Frontal cortex (tissue), 4 donors: Measurements from ENCODE around the gene NHSL2. TPM values are rescaled to one million over a fixed set of nuclear protein-coding genes. Genes with fewer than 3 reads are reported as not detected.
A peak's percentile ranks its signal among the peaks of the same experiment; 100 is the strongest.

ENCODE experiments used
- DNase-seq, 2 donors: peaks; one replicate each; pipeline ENCODE4 v3.0.0; 2012; ENCODE audit warnings: low spot score in 2 of 2
- FAIRE-seq: peaks from 2 replicates; lab custom pipeline; 2012; peaks lifted over from hg19 to GRCh38; lab: Jason Lieb, UNC
- total RNA-seq: library from RNA; depleted of rRNA; stranded (reverse); fragments of >200 nt; gene quantifications from one replicate; pipeline ENCODE4 v1.2.3, GENCODE V29; 2014
- donor health status: control.
- donor health status: control.
- donor health status: control.

Gene NHSL2
- total RNA-seq, 1 donor from 2014 or later, result 0.82 TPM

DNA sequence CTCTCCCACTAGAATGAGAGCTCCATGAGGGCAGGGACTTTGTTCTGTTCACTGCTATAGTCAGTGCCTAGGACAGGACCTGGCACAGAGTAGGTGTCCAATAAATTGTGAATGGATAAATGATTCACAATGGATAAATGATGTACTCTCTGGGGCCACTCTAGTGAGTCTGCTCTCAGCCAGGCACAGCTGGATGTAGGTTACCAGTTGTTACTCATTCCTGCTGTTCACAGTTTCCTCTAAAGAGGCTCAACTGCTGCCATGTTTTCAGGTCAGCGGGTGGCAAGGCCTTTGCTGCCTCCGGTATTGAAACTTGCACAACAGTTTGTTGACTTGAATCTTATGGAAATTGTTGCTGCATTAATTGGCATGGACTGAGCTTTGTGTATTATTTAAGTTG lies 99.1 kb downstream of the NHSL2 start:
- DNase-seq (no peak), FAIRE-seq (no peak)

- FAIRE-seq (no peak), DNase-seq (no peak)
Observed at GRCh38 chrX:72011734-72012133, 101.1 kb downstream of the NHSL2 start.

DNA sequence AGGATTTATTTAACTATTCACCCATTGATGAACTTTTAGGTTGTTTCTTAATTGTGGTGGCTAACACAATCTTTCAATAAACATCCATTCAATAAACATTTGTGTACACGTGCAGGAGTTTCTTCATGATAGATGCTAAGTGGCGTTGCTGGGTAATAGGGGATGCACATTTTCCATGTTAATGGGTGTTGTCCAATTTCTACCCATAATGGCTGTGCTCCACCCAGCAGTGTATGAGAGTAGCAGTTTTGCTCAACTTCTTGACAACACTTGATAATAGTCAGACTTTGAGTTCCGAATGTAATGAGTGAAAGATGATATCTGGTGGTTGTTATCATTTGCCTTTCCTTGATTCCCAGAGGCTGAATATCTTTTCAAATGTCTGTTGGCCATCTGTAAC lies 104.7 kb downstream of the NHSL2 start:
- DNase-seq (no peak), FAIRE-seq (no peak)

DNA sequence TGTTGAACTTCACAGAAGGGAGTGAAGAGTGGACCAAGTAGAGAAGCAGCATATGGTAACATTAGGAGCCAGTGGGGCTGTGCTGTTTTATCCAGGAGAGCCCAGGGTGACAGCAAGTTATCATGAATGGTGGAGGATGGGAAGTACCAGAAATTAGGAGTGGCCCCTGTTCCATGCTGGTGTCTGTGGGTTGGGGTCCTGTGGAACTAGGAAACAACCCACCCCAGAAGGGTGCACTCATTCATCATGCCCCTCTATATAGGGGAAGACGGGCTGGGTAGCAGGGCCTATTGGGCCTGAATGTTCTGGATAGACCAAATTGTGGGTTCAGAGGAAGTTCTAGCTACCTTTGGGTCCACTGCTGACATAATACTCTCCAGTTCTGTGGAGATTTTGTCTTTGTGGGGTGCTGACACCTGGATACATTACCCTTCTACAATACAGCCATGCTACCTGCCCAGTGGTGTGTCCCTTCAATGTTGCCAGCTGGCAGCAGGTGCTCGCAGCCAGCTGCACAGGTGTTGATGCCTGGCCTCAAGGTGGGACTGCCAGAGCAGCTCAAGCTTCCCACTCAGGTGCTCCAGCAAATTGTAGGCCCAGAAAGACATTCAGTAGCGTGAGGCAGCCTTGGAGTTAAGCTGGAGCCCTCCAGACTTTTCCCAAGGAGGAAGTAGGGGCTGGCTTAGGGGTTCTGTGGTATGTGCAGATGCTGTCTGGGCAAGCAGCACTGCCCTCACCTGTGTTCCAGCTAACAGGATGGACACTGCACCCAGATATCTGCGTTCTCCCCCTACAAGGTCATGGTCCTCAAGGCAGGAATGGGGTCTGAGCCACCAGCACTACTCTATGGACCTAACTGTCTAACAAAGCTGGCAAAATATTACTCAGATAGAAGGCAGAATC lies 106.5 kb downstream of the NHSL2 start:
- DNase-seq (no peak), FAIRE-seq (no peak)

DNA sequence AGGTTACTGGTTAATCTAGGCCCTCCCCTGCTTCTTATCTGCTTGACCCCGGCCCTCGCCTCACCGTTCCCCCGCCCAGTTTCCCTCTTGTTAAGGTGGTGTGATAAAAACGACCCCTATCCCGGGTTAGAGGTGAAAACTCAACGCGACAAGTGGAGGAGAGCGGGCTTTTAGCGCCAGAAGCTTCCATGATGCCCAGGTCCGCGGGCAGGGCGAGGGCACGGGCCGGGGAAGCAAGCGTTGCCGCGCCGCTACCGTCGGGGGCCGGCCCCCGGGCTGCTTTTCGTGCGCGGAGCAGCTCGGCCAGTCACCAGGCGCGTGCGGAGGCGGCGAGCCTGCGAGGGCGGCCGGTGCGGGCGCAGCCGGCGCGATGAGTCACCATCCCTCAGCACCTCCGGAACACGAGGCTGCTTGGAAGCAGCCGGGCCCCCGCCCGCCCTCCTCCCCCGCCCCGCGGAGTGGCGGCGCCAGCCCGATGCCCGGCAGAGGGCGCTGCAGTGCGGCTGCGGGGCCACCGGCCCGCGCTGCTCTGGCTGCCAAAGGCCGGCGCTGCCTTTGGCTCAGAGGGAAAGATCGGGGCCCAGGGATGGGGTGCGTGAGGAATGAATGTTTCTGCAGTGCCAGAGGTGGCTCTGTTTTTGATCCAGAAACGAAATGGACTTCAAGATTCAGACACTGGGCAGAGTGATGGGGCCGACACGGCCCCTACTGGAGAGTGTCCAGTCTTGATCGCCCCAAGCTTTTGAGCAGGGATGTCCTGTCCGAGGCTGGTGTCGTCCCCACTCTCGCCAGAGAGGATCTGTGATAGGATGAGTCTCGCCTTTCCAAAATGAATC lies 107.8 kb downstream of the NHSL2 start:
- FAIRE-seq (no peak), DNase-seq (peak; percentile 82 to 84)

GRCh38 chrX:72019487-72019886 lies 108.8 kb downstream of the NHSL2 start:
- no peak for FAIRE-seq

GRCh38 chrX:72020204-72020603 lies 109.6 kb downstream of the NHSL2 start:
- no peak for FAIRE-seq
- DNase-seq, result no peak

More at GRCh38 chrX:72019487-72019886, 108.8 kb downstream of the NHSL2 start:
- no peak for DNase-seq

DNA sequence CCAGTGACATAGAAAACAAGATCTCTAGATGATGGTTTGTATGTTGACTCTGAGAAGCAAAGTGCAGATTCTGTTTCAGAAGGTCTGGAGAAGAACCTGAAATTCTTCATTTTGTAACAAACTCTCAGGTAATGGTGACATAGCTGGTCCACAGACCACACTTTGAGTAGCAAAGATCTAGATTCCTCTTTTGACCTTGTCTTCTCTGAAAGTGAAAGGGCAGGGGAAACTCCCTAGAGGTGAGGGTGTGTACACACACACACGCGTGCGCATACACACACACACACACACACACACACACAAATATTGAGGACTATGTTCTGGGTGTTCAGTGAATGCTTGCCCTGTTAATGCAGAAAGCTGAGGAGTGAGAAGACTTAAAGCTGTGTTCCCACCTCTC lies 110.1 kb downstream of the NHSL2 start:
- DNase-seq, result no peak
- FAIRE-seq, result no peak

GRCh38 chrX:72021975-72022374 lies 111.3 kb downstream of the NHSL2 start:
- no peak for DNase-seq
- FAIRE-seq, result no peak

DNA sequence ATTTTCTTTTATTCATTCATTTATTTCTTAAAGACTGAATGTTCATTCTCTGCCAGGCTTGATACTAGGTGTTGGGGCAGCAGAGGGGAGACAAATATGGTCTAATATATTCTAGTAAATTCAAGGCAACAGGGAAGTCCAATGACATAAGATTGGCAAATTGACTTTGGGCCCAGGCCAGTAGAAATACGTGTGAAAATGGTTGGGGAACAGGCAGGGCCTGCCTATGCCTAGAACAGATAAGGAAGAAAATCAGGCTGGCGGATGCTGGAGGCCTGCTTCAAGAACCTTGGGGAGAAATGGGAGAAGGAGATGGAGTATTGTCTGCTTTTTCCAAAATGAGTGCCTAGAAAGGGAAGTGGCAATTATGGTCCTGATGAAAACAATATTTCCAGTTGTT lies 112.4 kb downstream of the NHSL2 start:
- no peak for DNase-seq
- FAIRE-seq, result no peak

- DNase-seq, result no peak
- FAIRE-seq, result no peak
Observed at GRCh38 chrX:72025236-72025770, 114.7 kb downstream of the NHSL2 start.

GRCh38 chrX:72026341-72027023 lies 115.8 kb downstream of the NHSL2 start:
- FAIRE-seq, result no peak
- no peak for DNase-seq

- DNase-seq, result no peak
- no peak for FAIRE-seq
Observed at GRCh38 chrX:72027024-72027913, 116.6 kb downstream of the NHSL2 start.

DNA sequence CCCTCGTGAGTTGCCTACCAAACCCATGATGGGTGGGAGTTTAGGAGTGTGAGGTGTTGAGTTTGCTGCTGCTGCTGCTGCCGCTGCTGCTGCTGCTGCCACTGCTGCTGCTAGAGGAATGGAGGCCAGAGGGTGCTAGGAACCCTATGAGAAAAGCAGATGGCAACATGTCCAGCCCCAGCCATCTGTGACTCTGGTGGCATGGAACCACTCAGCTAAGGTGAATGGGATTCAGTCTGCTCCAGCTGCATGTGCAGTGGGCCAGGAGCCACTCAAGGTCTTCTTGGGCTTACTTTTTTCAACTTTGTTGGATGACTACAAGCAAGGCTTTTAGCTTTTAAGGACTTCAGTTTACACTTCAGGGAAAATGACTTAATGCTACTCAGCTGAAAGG lies 117.3 kb downstream of the NHSL2 start:
- DNase-seq, result no peak
- FAIRE-seq, result no peak

- FAIRE-seq (no peak), DNase-seq (no peak)
Observed at GRCh38 chrX:72028701-72029470, 118.2 kb downstream of the NHSL2 start.

GRCh38 chrX:72029483-72030411 lies 119.1 kb downstream of the NHSL2 start:
- no peak for DNase-seq
- no peak for FAIRE-seq

DNA sequence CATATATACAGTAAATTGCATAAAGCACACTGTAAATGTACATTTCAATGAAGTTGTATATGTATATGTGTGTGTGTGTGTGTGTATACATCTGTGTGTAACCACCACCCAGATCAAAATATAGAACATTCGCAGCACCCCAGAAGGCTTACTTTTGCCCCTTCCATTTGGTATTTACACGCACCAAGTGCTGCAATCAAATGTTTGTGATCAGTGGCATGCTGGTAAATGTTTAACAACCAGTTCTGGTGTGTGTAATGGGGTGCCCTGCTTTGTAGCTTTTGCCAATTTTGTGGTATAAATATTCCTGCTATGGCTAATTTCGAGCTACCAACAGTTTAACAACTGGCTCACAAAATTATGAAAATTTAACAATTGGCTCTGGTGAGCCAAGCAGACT lies 119.8 kb downstream of the NHSL2 start:
- DNase-seq (no peak), FAIRE-seq (no peak)
